GM18511 (cell line): ENCODE results near the gene TUBGCP2.

Experiments used
- ATAC-seq: cut with Tn5 transposase; IDR thresholded peaks from one replicate; pipeline ENCODE4 v1.9.1; 2021; ENCODE audit warnings: mild to moderate bottlenecking, moderate library complexity; ENCODE audit not compliant: unreplicated experiment

The TUBGCP2 gene

DNA sequence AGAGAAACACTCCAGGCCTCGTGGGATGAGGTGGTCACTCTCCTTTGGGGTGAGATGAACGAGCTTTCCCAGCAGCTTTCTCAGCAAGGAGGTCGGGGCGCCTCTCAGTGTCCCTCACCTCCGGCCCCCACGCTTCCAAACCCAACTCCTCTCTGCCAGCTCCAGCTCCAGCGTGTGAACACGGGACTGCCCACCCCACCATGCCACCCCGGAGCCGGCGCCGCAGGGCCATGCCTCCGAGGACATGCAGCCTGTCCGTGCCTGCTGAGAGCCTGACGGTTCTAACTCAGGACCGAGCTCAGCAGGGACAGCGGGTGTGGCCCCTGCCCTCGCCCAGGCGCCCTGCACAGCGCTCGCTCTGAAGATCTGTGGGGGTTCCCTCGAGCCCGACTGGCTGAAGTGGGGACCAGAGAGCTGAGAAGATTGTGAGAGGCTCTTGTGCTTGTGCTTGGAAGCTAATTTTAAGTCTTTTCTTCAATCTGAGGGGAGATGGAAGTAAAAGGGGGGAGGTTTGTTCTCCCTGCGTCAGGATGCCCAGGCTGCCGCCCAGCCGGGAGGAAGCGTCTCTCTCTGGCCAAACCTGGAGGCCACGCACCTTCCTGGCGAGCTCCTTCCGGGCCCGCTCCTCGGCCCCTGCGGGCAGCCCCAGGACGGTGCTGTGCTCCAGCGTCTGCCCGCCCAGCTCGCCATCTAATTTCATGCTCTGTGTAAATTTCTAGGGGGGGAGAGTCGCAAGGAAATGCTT, 26.9 kb downstream of the TUBGCP2 start:
- ATAC-seq: no peak

DNA sequence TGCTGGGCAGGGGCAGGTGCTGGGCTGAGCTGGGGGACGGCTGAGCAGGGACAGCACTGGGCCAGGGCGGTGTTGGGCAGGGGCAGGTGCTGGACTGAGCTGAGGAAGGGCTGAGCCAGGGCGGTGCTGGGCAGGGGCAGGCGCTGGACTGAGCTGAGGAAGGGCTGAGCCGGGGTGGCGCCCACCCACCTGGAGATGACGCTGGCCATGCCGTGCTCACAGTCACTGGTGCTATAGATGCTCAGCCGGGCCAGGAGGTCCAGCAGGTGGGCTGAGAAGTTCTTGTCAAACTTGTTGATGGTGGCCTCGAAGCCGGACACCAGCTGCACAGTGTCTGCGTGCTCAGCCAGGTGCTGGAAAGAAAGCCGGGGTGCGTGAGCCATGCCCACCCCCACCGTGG, 27.6 kb downstream of the TUBGCP2 start:
- no peak for ATAC-seq

DNA sequence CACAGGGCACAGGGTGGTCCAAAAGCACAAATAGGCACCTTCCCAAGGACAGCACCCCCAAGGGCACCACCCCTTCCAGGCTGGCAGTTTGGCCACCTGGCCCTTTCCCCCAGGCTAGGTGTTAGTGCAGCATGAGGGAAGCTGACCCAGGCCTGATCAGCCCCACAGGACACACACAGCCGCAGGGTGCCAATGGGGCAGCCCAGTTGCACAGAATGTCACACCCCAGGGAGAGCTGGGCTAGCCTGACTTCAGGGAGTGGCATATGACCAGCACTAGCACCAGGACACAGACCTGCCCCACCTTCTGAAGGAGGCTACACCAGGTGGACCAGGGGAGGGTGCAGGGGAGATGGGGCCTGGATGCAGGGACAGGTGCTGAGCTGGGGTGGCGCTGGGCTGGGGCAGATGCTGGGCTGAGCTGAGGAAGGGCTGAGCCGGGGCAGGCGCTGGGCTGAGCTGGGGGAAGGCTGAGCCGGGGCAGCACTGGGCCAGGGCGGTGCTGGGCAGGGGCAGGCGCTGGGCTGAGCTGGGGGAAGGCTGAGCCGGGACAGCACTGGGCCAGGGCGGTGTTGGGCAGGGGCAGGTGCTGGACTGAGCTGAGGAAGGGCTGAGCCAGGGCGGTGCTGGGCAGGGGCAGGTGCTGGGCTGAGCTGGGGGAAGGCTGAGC, 28.1 kb downstream of the TUBGCP2 start:
- no peak for ATAC-seq

DNA sequence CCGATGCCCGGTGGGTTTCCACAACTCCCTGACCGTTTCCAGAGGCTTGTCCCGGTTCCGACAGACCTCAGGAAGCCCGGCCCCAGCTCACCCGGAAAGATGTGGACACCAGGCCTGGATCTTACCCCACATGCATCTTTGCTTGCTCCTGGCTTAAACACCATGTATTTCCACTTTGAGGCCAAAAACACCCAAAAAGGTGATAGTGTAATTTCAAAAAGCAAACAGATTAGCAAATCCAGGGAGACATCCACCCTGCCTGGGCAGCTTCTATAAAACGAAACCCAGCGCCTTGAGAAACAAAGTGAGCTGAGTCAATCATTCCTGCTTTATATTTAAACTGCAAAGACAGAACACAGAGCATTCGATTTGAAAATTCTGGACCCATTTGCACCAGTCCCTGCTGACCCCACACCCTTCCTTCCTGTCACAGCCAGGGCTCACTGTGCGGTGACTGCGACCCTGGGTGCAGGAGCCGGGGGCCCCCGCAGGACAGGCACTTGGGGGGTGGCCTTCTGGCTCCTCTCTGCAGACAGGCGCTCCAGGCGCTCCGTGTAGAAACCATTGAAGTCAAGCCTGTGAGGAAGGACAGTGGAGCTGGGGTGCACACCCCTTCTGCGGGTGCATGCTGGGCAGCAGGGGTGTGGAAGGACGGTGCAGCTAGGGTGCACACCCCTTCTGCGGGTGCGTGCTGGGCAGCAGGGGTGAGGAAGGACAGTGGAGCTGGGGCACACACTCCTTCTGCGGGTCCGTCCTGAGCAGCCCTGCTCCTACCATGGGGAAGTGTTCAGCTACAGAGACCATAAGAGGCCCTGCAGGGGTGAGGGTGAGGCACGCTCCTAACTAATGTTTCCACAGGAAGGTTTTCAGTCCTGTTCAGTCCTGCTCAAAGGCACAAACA, 29.1 kb downstream of the TUBGCP2 start:
- ATAC-seq: no peak

DNA sequence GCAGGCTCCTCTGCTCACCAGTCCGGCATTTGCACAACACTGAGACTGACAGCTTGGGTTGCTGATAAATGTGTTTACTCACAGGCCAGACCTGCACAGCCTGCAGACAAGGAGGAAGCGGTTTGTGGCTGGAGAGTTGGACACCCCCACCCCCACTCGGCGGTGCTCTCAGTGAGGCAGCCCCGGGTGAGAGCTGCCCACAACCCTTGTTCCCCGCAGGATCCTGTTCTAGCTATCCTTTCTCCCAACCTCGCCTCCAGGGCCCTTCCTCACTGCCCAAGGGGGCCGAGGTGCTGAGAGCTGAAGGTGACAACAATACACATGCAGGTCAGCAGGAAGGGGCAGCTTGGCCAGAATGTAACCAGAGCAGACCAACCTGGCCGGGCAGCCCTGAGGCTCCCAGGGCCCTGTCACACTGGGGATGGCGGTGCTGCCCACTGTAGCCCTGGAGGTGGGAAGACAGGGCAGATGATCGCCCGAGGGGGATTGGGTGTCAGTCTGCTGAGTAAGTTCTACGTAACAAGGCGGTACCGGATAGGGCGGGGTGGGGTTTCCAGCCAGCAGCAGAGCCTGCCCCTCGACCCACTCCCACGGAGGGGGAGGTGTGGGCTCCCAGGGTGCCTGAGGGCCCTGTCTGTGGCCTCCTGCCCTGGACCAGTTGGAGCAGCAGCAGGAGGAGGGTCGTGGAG, 30.0 kb downstream of the TUBGCP2 start:
- peak; percentile 36 for ATAC-seq

DNA sequence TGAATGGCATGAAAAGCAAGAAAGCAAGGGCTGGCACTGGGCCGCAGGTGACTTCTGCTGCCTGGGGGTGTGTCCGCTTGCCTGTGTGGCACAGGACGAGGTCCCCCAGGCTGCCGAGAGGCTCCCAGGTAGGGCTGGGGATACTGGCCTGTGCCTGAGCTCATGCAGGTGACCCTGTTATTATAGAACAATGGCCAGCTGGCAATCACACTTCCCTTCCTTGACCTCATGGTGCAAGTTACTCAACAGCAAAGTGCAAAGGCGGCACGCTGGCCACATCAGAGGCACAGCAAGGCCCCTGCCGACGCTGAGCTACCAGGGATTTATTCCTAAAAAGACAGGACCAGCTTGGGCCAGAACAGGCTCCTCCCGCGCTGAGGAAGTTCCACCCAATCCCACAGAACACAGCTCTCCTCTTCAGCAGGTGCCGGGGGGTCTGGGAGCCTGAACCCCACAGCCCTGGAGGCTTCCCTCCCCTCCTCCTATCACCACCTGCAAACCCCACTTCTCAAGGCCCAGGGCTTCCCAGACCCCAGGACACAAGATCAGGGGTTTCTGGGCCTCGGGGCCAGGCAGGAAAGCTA, 30.6 kb downstream of the TUBGCP2 start:
- no peak for ATAC-seq

DNA sequence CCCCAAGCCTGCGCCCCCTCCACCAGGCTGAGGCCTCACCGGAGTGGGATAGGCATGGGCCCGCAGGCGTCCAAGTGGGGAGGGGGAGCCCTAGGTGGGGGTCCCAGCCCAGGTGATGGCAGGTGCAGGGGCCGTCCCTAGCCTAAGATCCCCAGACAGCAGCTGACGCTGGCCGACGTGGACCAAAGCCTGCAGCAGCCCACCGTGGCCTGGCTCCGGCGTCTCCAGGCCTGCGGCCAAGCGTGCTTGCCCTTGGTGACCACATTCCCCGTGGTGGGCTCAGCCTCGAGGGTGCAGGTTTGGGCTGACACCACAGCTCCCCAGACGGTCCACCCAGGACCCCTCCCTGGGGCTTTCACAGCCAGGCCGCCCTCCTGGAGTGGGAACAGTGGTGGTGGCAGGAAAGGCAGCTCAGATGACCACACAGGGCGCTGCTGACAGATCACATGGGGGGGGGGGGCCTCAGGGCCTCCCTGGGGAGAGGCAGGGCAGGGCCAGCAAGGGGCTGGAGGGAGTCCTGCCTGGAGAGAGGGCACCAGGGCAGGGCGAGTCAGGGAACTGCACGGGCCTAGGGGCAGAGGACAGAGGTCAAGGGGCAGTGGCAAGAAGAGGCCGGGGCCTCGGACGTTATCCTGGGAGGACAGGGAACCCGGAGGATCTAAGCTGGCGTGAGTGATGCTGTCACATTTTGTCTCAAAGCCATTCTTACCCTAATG, 31.2 kb downstream of the TUBGCP2 start:
- no peak for ATAC-seq

DNA sequence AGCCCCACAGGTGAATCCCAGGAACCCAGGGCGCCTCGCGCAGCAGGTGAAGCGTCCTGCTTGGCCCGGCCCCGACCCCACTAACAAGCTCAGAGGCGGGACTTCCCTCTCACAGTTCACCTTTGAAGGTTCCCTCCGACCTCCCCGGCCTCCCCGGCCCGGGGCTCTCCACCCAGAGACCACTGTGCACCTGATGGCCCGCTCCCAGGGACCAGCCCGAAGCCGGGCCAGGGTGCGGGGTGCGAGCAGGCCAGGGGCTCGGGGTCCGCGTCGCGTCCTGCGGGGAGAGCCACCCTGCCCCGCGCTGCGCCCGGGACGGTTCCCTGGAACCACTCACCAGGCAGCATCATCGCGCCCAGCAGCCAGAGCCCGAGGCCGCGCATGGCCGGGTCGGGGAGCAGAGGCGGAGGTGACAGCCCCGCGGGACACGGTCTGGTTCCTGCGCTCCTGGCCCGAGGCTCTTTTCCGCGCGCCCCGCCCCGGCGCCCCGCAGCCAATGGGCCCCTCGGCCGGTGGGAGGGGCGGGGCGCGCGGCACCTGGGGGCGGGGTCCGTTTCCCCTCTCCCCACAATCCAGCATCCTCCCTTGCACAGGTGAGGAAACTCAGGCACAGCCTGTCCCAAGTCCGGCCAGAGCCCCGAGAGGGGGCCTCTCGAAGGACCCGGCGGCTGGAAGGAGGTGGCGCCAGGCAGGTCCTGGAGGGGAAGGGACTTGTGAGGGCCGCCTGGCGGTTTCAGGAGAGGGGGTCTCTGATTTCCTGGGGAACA, 32.1 kb downstream of the TUBGCP2 start, which contains the start of gene ADAM8:
Gene ADAM8, minus strand, starts transcription at position 434 of the 767 bp plus-strand sequence. Its CDS starts 51 bp downstream, at position 383.
- ATAC-seq: peak; percentile 53

DNA sequence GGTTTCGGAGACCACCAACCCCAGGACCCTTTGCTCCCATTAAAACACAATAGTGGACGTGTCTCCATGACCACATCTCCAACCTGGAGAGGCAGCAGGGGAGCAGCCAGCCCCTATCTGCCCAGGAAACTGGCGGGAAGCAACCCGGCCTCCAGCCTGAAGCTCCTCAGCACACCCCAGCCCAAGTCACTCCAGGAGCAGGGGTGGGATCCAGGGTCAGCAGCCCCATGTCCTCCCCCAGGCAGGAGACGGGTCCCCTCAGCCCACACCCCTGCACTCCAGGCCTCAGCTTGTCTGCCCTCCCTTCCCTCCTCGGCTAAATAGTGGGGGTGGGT, 32.6 kb downstream of the TUBGCP2 start:
- ATAC-seq: peak; percentile 1

DNA sequence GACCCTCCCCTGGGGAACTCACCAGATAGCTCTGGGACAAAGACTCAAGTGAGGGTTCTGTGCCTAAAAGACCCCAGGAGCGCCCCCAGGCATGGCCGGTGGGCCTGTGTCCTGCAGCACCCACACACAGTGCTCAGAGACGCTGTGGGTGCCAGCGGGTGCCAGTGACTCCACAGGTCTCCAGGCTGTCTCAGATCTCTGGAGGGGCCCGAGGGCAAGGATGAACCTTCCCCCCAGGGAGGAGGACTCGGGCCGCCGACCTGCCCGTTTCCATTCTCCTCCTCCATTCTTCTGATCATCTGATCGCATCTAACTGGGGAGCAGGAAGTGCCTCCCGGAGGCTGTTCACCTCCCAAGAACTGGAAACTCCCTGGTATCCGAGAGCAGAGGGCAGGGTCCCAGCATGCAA, 33.0 kb downstream of the TUBGCP2 start:
- ATAC-seq: peak; percentile 52

DNA sequence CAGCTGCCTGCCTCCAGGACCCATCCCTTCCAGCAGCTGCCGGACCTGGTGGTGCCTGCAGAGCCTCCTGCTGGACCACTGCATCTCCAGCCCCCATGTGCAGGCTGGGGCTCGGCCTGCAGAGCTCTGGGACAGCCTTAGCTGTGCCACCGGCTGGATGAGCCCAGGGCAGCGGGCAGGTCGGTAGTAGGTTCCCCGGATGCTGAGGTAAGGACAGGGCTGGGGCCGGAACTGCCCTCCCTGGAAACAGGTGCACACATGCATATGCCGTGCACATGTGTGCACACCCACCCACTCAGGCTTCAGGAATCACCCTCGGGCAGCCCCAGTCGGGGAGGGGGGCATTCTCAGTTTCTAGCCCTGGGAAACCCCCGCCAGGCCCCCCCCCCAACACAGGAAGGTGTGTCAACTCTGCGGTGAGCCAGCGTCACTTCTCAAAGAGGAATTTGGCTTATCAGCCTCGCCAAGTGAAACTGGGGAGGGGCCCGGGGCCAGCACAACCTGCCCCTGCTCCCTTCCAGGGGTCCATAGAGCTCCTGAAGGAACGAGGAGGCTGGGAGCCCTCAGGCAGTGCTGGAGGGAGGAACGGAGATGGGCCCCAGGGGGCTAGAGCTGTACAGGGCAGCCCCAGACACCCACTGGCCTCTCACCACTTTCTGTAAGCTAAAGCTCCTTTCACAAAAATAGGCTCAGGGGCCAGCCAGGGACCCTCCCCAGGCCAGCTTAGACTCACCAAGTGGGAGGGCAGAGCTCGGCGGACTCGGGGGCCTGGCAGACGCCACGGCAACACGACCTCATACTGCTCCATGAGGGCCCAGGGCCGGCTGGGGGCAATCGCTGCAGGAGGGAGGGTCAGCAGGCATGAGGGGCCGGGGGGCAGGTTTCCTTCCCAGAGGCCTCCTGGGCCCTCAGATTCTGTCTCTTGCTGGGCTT, 33.7 kb downstream of the TUBGCP2 start:
- peak; percentile 61 for ATAC-seq

DNA sequence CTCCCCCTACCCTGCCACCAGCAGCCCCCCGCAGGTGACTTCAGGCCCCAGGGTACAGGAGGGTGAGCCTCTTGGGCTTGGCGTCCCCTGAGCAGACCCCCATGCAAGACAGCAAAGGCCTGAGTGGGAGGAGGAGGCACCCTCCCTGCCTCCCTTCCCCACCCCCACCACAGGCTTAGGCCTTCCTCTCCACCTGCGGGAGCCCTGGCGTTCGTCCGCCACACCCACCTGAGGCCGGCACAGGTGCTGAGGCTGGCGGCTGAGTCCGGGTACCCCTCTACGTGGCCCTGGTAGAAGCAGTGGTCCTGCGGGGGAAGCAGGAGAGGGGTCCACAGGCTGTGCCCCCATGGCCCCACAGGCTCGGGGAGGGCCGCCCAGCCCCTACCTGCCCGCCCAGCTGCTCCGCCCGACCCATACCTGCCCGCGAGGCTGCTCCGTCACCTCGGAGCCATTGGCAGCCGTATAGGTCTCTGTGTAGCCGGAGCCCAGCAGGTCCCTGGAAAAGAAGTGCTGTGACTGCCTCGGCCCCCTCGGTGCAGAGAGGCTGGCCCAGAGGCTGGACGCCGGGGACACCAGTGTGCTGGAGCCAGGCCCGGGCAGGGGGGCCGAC, 35.0 kb downstream of the TUBGCP2 start:
- ATAC-seq: no peak

DNA sequence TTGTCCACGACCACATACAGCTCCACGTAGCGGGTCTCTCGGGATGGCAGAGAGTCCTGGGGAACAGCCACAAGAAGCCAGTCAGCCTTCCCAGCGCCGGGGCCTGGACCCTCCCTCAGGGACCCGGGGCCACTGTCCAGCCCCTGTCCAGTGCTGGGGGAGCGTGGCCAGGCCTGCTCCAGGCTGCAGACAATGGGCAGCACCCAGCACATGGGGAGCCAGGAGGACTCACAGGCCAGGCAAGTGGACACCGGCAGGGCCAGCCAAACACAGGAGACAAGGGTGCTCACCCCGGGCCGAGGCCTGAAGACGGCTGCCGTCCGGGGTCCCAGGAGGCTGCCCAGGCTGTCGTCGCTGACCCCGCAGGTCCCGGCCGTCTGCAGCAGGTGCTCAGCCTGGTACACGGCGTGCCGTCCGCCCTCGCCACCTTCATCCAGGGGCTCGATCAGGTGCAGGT, 35.7 kb downstream of the TUBGCP2 start:
- ATAC-seq: no peak

DNA sequence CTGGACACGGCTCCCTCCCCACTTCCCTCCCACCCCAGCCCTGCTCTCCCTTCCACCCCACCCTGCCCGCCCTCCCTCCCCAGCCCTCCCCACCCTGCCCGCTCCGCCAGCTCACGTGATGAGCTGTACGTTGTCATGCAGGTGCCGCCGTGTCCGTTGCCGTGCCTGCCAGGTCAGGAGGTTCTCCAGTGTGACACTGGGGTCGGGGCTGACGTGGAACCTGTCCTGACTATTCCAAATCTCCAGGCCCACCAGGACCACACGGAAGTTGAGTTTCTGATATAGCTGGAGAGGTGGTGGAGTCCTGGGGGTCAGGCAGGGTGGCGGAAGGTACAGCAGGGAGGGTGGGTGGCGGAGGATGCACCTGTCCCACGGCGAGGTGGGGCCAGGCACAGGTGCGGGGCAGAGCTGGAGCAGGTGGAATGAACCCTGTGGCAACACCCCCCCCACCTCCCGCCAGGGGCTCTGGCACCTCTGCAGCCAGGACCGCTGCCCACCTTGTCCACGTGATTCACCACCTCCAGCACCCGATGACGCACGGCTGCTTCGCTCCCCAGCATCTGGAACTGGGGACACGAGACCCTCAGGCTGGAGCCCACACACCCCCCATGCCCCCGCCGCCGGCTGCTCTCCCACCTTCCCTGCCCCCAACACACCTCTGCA, 36.2 kb downstream of the TUBGCP2 start:
- ATAC-seq: no peak

DNA sequence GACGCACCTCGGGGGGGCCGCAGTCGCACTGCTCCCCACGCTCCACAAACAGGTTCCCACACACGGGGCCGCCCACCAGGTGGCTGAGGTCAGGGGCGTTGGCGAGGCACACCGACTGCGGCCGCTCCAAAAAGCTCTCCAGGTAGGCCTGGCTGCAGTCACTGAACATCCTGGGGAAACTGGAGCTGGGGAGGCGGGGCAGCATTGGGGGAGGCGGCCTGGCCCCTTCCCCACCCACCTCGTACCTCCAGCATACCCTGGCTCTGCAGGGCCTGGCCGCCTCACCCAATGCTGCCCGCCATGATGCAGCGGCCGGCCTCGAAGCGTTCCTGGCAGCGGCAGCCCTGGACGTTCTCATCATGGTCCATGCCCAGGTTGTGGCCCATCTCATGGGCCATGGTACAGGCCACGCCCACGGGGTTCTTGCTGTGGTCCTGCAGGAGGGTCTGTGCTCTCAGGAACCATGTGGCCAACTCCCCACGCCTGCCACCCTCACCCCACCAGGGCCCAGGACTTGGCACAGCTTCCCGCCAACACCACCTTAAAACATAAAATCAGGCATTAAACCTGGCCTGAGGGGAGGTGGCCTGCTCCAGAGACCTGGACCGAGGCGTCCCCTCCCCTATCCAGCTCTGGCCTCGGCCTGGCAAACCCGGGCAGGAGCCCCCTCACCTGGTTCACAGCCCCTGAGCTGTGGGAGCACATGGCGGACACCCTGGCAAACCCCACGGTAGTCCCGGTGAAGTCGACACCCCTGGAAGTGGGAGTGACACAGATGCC, 37.0 kb downstream of the TUBGCP2 start:
- no peak for ATAC-seq

DNA sequence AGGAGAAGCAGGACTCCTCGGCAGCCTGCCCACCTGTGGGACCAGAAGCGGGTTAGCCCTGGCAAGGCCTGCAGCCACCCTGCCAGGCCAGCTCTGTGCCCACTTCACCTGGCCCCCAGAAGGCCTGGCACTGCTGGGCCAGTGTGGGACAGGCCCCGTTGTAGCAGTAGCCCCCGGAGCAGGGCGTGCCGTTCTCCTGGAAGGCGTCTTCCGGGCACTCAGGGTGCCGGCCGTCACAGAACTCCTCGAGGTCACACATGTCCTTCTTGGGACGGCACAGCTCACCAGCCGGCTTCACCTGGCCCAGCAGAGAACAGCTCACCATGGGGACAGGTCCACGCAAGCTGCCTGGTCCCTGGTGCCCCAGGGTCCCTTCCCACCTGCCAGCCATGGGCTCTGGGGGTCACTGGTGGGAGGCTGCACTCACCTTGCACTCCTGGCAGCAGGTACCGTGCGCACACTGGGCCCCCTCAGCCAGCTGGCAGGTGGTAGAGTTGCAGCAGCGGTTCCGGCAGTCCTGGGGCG, 37.8 kb downstream of the TUBGCP2 start:
- no peak for ATAC-seq
